H1 (cell line): ENCODE measurements around the gene OPCML. TPM values are rescaled to one million over a fixed set of nuclear protein-coding genes. Genes with fewer than 3 reads are reported as not detected.

Experiments
- CTCF ChIA-PET: fragments of 300-600 bp; sonication (Branson Sonifier 250); formaldehyde crosslinking; loops from one replicate; lab custom pipeline; 2021; ENCODE audit not compliant: partially characterized antibody; lab: Charles Lee
- POLR2A ChIA-PET: fragments of 300-600 bp; sonication (Branson Sonifier 250); formaldehyde crosslinking; loops from one replicate; lab custom pipeline; 2021; ENCODE audit warnings: inconsistent platforms; ENCODE audit not compliant: partially characterized antibody; lab: Charles Lee
- DNase-seq, 2 experiments: peaks; one replicate each; pipeline versions ENCODE4 v3.0.0 to v3.0.0-alpha.2; 2010 to 2022; ENCODE audit warnings: low spot score in 2 of 2, low read depth in 1 of 2, mixed read lengths in 1 of 2
- FAIRE-seq: peaks from 2 replicates; lab custom pipeline; 2011; peaks lifted over from hg19 to GRCh38; lab: Jason Lieb, UNC
- H2AFZ ChIP-seq: 2 replicates; pipeline ENCODE4 v1.8.1; 2012; ENCODE audit warnings: low read length, inconsistent platforms
- H2AK5ac ChIP-seq: 2 replicates; pipeline ENCODE4 v1.6.1; 2013; ENCODE audit warnings: low read depth, low read length
- H2BK120ac ChIP-seq: replicated peaks from 2 replicates; pipeline ENCODE3; 2013; ENCODE audit warnings: low read depth, low read length, inconsistent platforms
- H2BK12ac ChIP-seq: 2 replicates; pipeline ENCODE4 v1.6.1; 2013; ENCODE audit warnings: low read depth, low read length
- H2BK15ac ChIP-seq: 2 replicates; pipeline ENCODE4 v1.6.1; 2013; ENCODE audit warnings: low read length
- H2BK20ac ChIP-seq: 2 replicates; pipeline ENCODE4 v1.6.1; 2013; ENCODE audit warnings: low read length
- H2BK5ac ChIP-seq: 2 replicates; pipeline ENCODE4 v1.6.1; 2013; ENCODE audit warnings: low read depth, low read length
- H3K14ac ChIP-seq: 2 replicates; pipeline ENCODE4 v1.6.1; 2013; ENCODE audit warnings: inconsistent platforms; ENCODE audit not compliant: insufficient read length
- H3K18ac ChIP-seq: 2 replicates; pipeline ENCODE4 v1.6.1; 2013; ENCODE audit warnings: low read length; ENCODE audit errors: extremely low read depth
- H3K23ac ChIP-seq: 2 replicates; pipeline ENCODE4 v1.6.1; 2013; ENCODE audit warnings: inconsistent platforms; ENCODE audit not compliant: insufficient read length
- H3K23me2 ChIP-seq: 2 replicates; pipeline ENCODE4 v1.6.1; 2013; ENCODE audit warnings: low read depth, low read length
- H3K27ac ChIP-seq: 2 replicates; pipeline ENCODE4 v1.6.1; 2011; ENCODE audit warnings: low read depth, low read length, inconsistent platforms
- H3K27me3 ChIP-seq, 4 experiments: replicated peaks in 1 of 4; 1 replicate in 1 of 4; 2 replicates in 3 of 4; pipeline versions ENCODE4 v1.6.1 to v1.8.1; 2011 to 2013; ENCODE audit warnings: low read length in 3 of 4, mild to moderate bottlenecking in 3 of 4, inconsistent platforms in 2 of 4, mixed read lengths in 2 of 4, moderate library complexity in 1 of 4; ENCODE audit not compliant: control insufficient read depth in 3 of 4, insufficient read depth in 3 of 4; ENCODE audit errors: extremely low read depth in 1 of 4
- H3K36me3 ChIP-seq, 4 experiments: 2 replicates each; pipeline versions ENCODE4 v1.6.1 to v1.8.1; 2011 to 2013; ENCODE audit warnings: mild to moderate bottlenecking in 4 of 4, low read length in 3 of 4, moderate library complexity in 2 of 4, control low read depth in 1 of 4, inconsistent platforms in 1 of 4; ENCODE audit not compliant: insufficient read depth in 4 of 4, control insufficient read depth in 2 of 4
- H3K4ac ChIP-seq: replicated peaks from 2 replicates; pipeline ENCODE3; 2013; ENCODE audit warnings: low read length, low read depth, mixed read lengths, inconsistent platforms; ENCODE audit not compliant: insufficient read length
- H3K4me1 ChIP-seq, 4 experiments: replicated peaks in 1 of 4; 1 replicate in 1 of 4; 2 replicates in 3 of 4; pipeline versions ENCODE4 v1.6.1 to v1.8.1; 2011 to 2013; ENCODE audit warnings: low read length in 3 of 4, inconsistent platforms in 2 of 4, mixed read lengths in 1 of 4; ENCODE audit not compliant: insufficient read depth in 4 of 4, control insufficient read depth in 3 of 4
- H3K4me2 ChIP-seq, 2 experiments: 2 replicates each; pipeline versions ENCODE4 v1.6.1 to v1.8.1; 2011 to 2013; ENCODE audit warnings: low read depth in 2 of 2, low read length in 2 of 2, control low read depth in 1 of 2, inconsistent platforms in 1 of 2, mild to moderate bottlenecking in 1 of 2; ENCODE audit not compliant: insufficient read depth in 1 of 2
- H3K4me3 ChIP-seq, 4 experiments: fragments of 200-600, 300-600 bp in 1 of 4; sonication (generic), shearing (Covaris generic), sonication (Bioruptor Twin) in 1 of 4; 2 replicates each; pipeline versions ENCODE4 v1.5.1 to v1.8.1; 2011 to 2016; ENCODE audit warnings: low read length in 4 of 4, low read depth in 3 of 4, control low read depth in 2 of 4, inconsistent platforms in 2 of 4, mild to moderate bottlenecking in 2 of 4, mixed read lengths in 1 of 4, moderate library complexity in 1 of 4; ENCODE audit not compliant: insufficient read depth in 2 of 4; ENCODE audit errors: extremely low read depth in 1 of 4
- H3K56ac ChIP-seq: replicated peaks from 2 replicates; pipeline ENCODE3; 2013; ENCODE audit warnings: low read depth, mild to moderate bottlenecking, mixed read lengths, low read length, inconsistent platforms; ENCODE audit not compliant: insufficient read length
- H3K79me1 ChIP-seq: 2 replicates; pipeline ENCODE4 v1.6.1; 2013; ENCODE audit warnings: low read depth, low read length, control low read depth
- H3K79me2 ChIP-seq, 2 experiments: 2 replicates each; pipeline versions ENCODE4 v1.6.1 to v1.8.1; 2012 to 2013; ENCODE audit warnings: low read length in 2 of 2, mild to moderate bottlenecking in 2 of 2, inconsistent platforms in 1 of 2; ENCODE audit not compliant: insufficient read depth in 2 of 2, control insufficient read depth in 1 of 2
- H3K9ac ChIP-seq, 4 experiments: replicated peaks in 1 of 4; 1 replicate in 1 of 4; 2 replicates in 3 of 4; pipeline versions ENCODE4 v1.6.1 to v1.8.1; 2011 to 2013; ENCODE audit warnings: low read depth in 3 of 4, low read length in 3 of 4, control low read depth in 2 of 4, mild to moderate bottlenecking in 2 of 4, moderate library complexity in 2 of 4, inconsistent platforms in 1 of 4; ENCODE audit errors: extremely low read depth in 1 of 4
- H3K9me3 ChIP-seq, 2 experiments: 2 replicates each; pipeline versions ENCODE4 v1.6.1 to v1.8.1; 2012 to 2013; ENCODE audit warnings: mild to moderate bottlenecking in 2 of 2, moderate library complexity in 2 of 2, control low read depth in 1 of 2, inconsistent platforms in 1 of 2, low read depth in 1 of 2, low read length in 1 of 2, mixed read lengths in 1 of 2; ENCODE audit not compliant: insufficient read depth in 2 of 2
- H4K20me1 ChIP-seq, 2 experiments: replicated peaks in 1 of 2; 2 replicates each; pipeline versions ENCODE3 to v1.8.1; 2011 to 2013; ENCODE audit warnings: inconsistent platforms in 2 of 2, low read length in 2 of 2, mild to moderate bottlenecking in 1 of 2; ENCODE audit not compliant: insufficient read depth in 2 of 2, control insufficient read depth in 1 of 2
- H4K5ac ChIP-seq: 2 replicates; pipeline ENCODE4 v1.6.1; 2013; ENCODE audit warnings: low read length, low read depth, mixed read lengths, inconsistent platforms; ENCODE audit not compliant: insufficient read length
- H4K8ac ChIP-seq: 2 replicates; pipeline ENCODE4 v1.8.0; 2013; ENCODE audit warnings: mild to moderate bottlenecking, moderate library complexity, low read length, inconsistent platforms; ENCODE audit not compliant: insufficient read depth; ENCODE audit errors: extremely low read depth
- H4K91ac ChIP-seq: replicated peaks from 2 replicates; pipeline ENCODE3; 2013; ENCODE audit warnings: low read length, mixed read lengths, inconsistent platforms; ENCODE audit not compliant: insufficient read length
- CHD1 ChIP-seq: IDR thresholded peaks from 2 replicates; pipeline ENCODE4 v1.6.1; 2012; ENCODE audit warnings: low read depth, low read length, improper control_type of control experiment
- WGBS, 2 experiments: shearing (Covaris generic) in 1 of 2; methylation state at CpG; one replicate each; pipeline versions ENCODE4 v1.1.6 to v1.1.7; 2013 to 2015; ENCODE audit warnings: low lambda C conversion rate in 2 of 2, mixed read lengths in 2 of 2, inconsistent platforms in 1 of 2, low coverage in 1 of 2, missing lambda C conversion rate in 1 of 2; ENCODE audit not compliant: insufficient replicate concordance in 2 of 2, insufficient coverage in 1 of 2, insufficient read length in 1 of 2; ENCODE audit errors: extremely low coverage in 1 of 2, missing lambda C conversion rate in 1 of 2; 5-methylcytosine and 5-hydroxymethylcytosine counted together
- polyA plus RNA-seq, 7 experiments: library from polyadenylated mRNA; depleted of rRNA in 3 of 7; stranded (reverse) in 5 of 7; unstranded in 2 of 7; fragments of >200 nt in 5 of 7; fragments of 200-250 nt in 2 of 7; gene quantifications; 1 replicate in 5 of 7; 2 replicates in 1 of 7; 4 replicates in 1 of 7; pipeline versions ENCODE4 v1.2.1 to v1.2.3, GENCODE V29; 2011 to 2013; ENCODE audit warnings: missing spikeins in 2 of 7, mixed read lengths in 2 of 7
- total RNA-seq: library from RNA; stranded (reverse); fragmentation: NEBNext Ultra II Directional; extraction: Animal tissue kit (Norgen Biotek cat#: 25700); gene quantifications from 2 replicates; pipeline ENCODE4 v1.2.1, GENCODE V29; 2021

Gene OPCML
- total and polyA plus RNA-seq, 2 of the 8 experiments (the other 6 are each of a cell fraction or from before 2014, with no cell fraction given), result 2.3 to 3.1 TPM

DNA sequence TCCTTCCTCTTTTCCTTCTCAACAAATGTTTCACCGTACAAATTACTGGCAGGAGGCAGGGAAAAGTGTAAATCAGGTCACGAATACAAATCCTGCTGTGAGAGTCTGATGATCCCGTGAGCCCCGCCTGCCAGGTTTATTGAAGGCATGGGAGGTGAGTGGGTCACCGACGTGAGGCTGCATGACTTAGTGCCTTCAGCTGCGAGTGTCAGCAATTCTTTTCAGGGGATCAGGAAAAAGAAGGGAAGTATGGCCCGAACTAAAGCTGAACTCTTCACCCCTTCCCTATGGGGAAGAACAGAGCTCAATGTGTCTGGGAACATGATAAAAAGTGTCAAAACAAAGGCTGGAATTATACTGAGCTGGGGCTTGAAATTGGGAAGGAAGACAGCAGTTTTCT lies 166.2 kb downstream of the OPCML start:
- Histone ChIP-seq H3K23me2 (peaks cover 1% of the 10 kb centered on the region; the same call in 1 of the 2 replicates), H3K18ac (no peak overlapping the region), H3K4me3 (no peak overlapping the region), H4K8ac (no peak overlapping the region), H3K14ac (no peak overlapping the region), H4K91ac (no peak overlapping the region), H3K4me2 (no peak overlapping the region), H3K9ac (no peak overlapping the region), H2BK120ac (no peak overlapping the region), H3K4me1 (no peaks in the 10 kb centered on the region), H2BK15ac (no peak overlapping the region), H3K79me1 (no peaks in the 10 kb centered on the region), H3K27ac (no peak overlapping the region), H2BK12ac (no peak overlapping the region), H3K23ac (no peak overlapping the region), H3K79me2 (no peaks in the 10 kb centered on the region), H3K56ac (no peak overlapping the region), H3K9me3 (no peaks in the 10 kb centered on the region), H3K36me3 (no peaks in the 10 kb centered on the region), H2AK5ac (no peak overlapping the region), H3K4ac (no peak overlapping the region), H4K5ac (no peak overlapping the region), H2BK5ac (no peak overlapping the region), H2AFZ (no peak overlapping the region), H2BK20ac (no peak overlapping the region), H3K27me3 (no peaks in the 10 kb centered on the region), H4K20me1 (no peaks in the 10 kb centered on the region)
- ChIA-PET CTCF (interaction anchor here (0.5 to 1.0 kb wide), 2 partner anchors 226 to 232 kb away, joined by 3 read pairs; no protein-coding TSS in a partner anchor), POLR2A (no interaction called here)
- TF ChIP-seq CHD1, result no peak
- 90% methylated on average over 8 of the region's 8 CpGs; no CpG with 5 or more reads in 1 of the 2 experiments for whole genome bisulfite sequencing, 2 experiments
- DNase-seq (no peak), FAIRE-seq (no peak)
